ENCODE results near the gene OR6N2. TPM values are rescaled to one million over a fixed set of nuclear protein-coding genes. Genes with fewer than 3 reads are reported as not detected.

The OR6N2 gene
- total and polyA plus RNA-seq, 9 of the 15 experiments (the other 6 are each of a cell fraction or from before 2014, with no cell fraction given): not detected

DNA sequence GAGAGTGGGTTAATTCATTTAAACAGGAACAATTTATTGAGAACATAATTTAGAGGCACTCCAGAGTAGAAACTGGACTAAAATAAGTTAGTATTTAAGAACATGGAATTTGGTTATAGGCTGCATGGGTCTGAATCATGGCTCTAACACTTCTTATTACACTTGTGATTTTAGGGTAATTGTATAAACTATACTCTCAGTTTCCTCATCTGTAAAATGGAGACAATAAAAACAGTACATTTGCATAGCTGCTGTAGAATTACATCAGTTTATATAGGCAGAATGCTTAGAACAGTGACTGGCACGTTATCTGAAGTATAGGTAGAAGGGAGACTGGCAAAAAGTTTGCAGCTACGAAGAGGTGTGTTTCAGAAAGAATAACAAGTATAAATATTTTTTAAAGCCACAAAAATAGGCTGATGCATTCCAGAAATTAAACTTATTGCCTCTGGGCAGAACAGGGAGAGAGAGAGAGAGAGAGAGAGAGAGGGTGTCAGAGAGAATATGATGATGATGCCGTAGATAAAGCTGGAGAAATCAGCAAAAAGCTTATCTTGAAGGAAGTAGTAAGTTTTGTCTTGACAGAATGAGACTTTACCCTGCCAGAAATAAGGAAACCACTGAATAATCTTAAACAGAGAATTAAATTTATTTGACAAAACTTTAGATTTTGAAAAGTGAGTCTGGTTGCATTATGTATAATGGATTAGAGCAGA is 52.3 kb downstream of the OR6N2 start (continued):
- TF ChIP-seq, protein P1, sequence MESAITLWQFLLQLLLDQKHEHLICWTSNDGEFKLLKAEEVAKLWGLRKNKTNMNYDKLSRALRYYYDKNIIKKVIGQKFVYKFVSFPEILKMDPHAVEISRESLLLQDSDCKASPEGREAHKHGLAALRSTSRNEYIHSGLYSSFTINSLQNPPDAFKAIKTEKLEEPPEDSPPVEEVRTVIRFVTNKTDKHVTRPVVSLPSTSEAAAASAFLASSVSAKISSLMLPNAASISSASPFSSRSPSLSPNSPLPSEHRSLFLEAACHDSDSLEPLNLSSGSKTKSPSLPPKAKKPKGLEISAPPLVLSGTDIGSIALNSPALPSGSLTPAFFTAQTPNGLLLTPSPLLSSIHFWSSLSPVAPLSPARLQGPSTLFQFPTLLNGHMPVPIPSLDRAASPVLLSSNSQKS (CRISPR knock-in tag; IDR thresholded peaks at IDR 0.05): no peak
- TF ChIP-seq HDAC8 (tag; IDR thresholded peaks at IDR 0.05): no peak
- no peak for TF ChIP-seq DACH1 (IDR thresholded peaks at IDR 0.05; ENCODE audit: partially characterized antibody)
- no peak for TF ChIP-seq ZNF224 (CRISPR knock-in tag; IDR thresholded peaks at IDR 0.05)
- TF ChIP-seq, protein P2, sequence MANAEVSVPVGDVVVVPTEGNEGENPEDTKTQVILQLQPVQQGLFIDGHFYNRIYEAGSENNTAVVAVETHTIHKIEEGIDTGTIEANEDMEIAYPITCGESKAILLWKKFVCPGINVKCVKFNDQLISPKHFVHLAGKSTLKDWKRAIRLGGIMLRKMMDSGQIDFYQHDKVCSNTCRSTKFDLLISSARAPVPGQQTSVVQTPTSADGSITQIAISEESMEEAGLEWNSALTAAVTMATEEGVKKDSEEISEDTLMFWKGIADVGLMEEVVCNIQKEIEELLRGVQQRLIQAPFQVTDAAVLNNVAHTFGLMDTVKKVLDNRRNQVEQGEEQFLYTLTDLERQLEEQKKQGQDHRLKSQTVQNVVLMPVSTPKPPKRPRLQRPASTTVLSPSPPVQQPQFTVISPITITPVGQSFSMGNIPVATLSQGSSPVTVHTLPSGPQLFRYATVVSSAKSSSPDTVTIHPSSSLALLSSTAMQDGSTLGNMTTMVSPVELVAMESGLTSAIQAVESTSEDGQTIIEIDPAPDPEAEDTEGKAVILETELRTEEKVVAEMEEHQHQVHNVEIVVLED (CRISPR knock-in tag; IDR thresholded peaks at IDR 0.05): no peak
- no peak for TF ChIP-seq SMC3 (conservative IDR thresholded peaks at IDR 0.05; ENCODE audit: insufficient read depth, low read depth, low read length)
- TF ChIP-seq RAD21 (CRISPR knock-in tag; conservative IDR thresholded peaks at IDR 0.05 in 1 of 2, IDR thresholded peaks at IDR 0.05 in 1 of 2): no peak
- no peak for TF ChIP-seq OTX1 (CRISPR knock-in tag; IDR thresholded peaks at IDR 0.05)
- no peak for TF ChIP-seq MAZ (CRISPR knock-in tag; conservative IDR thresholded peaks at IDR 0.05 in 1 of 2, IDR thresholded peaks at IDR 0.05 in 1 of 2)
- TF ChIP-seq DPF2 (IDR thresholded peaks at IDR 0.05): peak; percentile 77
- TF ChIP-seq HDGF (IDR thresholded peaks at IDR 0.05): no peak
- TF ChIP-seq SNIP1 (IDR thresholded peaks at IDR 0.05; ENCODE audit: low read depth): no peak
- no peak for TF ChIP-seq CSDE1 (IDR thresholded peaks at IDR 0.05)
- no peak for TF ChIP-seq CHD4 (IDR thresholded peaks at IDR 0.05; ENCODE audit: insufficient read depth, insufficient replicate concordance, low read depth, low read length, poor library complexity, severe bottlenecking)
- no peak for TF ChIP-seq MYNN (IDR thresholded peaks at IDR 0.05)
- no peak for TF ChIP-seq MYNN (CRISPR knock-in tag; IDR thresholded peaks at IDR 0.05)
- TF ChIP-seq NRF1 (conservative IDR thresholded peaks at IDR 0.05 in 1 of 2, IDR thresholded peaks at IDR 0.05 in 1 of 2): no peak
- TF ChIP-seq, protein P3, sequence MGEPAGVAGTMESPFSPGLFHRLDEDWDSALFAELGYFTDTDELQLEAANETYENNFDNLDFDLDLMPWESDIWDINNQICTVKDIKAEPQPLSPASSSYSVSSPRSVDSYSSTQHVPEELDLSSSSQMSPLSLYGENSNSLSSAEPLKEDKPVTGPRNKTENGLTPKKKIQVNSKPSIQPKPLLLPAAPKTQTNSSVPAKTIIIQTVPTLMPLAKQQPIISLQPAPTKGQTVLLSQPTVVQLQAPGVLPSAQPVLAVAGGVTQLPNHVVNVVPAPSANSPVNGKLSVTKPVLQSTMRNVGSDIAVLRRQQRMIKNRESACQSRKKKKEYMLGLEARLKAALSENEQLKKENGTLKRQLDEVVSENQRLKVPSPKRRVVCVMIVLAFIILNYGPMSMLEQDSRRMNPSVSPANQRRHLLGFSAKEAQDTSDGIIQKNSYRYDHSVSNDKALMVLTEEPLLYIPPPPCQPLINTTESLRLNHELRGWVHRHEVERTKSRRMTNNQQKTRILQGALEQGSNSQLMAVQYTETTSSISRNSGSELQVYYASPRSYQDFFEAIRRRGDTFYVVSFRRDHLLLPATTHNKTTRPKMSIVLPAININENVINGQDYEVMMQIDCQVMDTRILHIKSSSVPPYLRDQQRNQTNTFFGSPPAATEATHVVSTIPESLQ (CRISPR knock-in tag; IDR thresholded peaks at IDR 0.05): no peak
- no peak for TF ChIP-seq RBM17 (IDR thresholded peaks at IDR 0.05; ENCODE audit: borderline replicate concordance, low read depth, low read length)
- no peak for TF ChIP-seq PRPF4 (IDR thresholded peaks at IDR 0.05; ENCODE audit: insufficient read depth, low read depth, low read length, poor library complexity, severe bottlenecking)
- TF ChIP-seq ZEB2 (IDR thresholded peaks at IDR 0.05): no peak
- TF ChIP-seq ZNF449 (CRISPR knock-in tag; IDR thresholded peaks at IDR 0.05): no peak

Measured in K562 (cell line).